ENCODE measurements around the gene ST6GALNAC4.

ST6GALNAC4 gene

GRCh38 chr9:127954831-127955293 lies 38.0 kb upstream of the ST6GALNAC4 start:
- Histone ChIP-seq H3K27ac (ENCODE audit: low read depth, low read length) (no peak overlapping the region), H3K9me3 (ENCODE audit: control insufficient read depth, insufficient read depth, low read length) (no peaks in the 10 kb centered on the region), H3K79me2 (ENCODE audit: control insufficient read depth, low read length) (peaks cover 98% of the 10 kb centered on the region), H3K4me2 (ENCODE audit: low read length) (no peak overlapping the region), H3K9me2 (replicated peaks; ENCODE audit: control insufficient read depth, low read length) (no peaks in the 10 kb centered on the region), H3K36me3 (ENCODE audit: control insufficient read depth, low read length) (peaks cover 52% of the 10 kb centered on the region), H3K4me1 (ENCODE audit: control insufficient read depth, low read length) (peaks cover 50% of the 10 kb centered on the region), H3K27me3 (ENCODE audit: control insufficient read depth, low read length) (no peaks in the 10 kb centered on the region), H4K20me1 (ENCODE audit: control insufficient read depth, insufficient read depth, low read depth, low read length) (peaks cover 18% of the 10 kb centered on the region), H3K4me3 (ENCODE audit: low read length) (no peak overlapping the region), H3F3A (ENCODE audit: control insufficient read depth, insufficient read depth) (no peaks in the 10 kb centered on the region)
- TF ChIP-seq, protein P1, sequence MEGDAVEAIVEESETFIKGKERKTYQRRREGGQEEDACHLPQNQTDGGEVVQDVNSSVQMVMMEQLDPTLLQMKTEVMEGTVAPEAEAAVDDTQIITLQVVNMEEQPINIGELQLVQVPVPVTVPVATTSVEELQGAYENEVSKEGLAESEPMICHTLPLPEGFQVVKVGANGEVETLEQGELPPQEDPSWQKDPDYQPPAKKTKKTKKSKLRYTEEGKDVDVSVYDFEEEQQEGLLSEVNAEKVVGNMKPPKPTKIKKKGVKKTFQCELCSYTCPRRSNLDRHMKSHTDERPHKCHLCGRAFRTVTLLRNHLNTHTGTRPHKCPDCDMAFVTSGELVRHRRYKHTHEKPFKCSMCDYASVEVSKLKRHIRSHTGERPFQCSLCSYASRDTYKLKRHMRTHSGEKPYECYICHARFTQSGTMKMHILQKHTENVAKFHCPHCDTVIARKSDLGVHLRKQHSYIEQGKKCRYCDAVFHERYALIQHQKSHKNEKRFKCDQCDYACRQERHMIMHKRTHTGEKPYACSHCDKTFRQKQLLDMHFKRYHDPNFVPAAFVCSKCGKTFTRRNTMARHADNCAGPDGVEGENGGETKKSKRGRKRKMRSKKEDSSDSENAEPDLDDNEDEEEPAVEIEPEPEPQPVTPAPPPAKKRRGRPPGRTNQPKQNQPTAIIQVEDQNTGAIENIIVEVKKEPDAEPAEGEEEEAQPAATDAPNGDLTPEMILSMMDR (IDR thresholded peaks at IDR 0.05; ENCODE audit: low read depth, low read length, poor library complexity, severe bottlenecking) = no peak
- no peak for TF ChIP-seq EZH2phosphoT487 (IDR thresholded peaks at IDR 0.05; ENCODE audit: borderline replicate concordance, low read length)

DNA sequence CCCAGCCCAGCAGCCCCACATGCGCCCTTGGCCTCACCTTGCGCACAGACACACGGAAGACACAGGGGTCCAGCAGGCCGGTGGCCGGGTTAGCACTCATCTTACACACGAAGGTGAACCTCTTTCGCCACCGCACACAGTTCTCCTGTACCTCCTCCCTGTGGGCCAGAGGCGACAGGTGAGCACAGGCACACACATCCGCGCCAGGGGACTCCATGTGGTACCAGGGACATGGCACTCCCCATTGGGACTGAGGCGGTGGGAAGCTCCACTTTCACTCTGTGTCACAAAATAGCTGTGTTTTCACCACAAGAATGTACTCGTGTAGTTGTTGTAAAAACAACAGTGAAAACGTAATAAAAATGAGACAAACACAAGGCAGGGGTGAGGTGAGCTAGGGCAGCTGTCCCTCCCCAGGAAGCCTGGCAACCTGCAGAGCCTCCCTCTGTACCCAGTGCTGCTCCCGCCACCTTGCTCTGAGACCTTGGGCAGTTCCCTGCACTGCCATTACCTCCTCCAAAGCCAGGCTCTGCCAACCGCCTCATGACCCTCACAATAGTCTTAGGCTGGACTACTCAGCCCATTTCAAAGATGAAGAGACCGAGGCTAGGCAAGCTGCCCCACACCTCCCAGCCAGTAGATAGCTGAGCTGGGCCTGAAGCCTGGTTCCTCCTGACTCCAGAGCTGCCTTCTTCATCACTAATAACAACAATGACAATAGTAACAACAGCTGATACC lies 37.1 kb upstream of the ST6GALNAC4 start:
- Histone ChIP-seq H3K4me2 (ENCODE audit: low read length) (no peak overlapping the region), H3K27ac (ENCODE audit: low read depth, low read length) (no peak overlapping the region)

DNA sequence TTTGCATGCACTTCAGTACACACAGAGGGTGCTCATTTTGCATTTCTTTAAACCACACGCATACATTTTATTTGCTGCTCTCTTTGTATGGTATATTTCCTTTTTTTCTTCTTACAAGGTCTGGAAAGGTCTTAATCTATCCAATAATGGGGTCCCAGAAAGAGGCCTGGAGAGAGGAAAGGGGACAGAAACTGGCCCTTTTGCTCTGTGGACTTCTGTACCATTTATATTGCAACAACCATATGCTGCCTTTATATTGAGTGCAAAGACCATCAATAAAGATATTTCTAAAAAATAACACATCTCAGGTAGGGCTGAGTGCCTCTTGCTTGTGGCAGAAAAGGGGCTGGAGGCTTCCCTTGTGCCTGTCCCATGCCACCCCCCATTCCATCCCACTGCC lies 36.3 kb upstream of the ST6GALNAC4 start:
- H3K4me1 ChIP-seq (ENCODE audit: control insufficient read depth, low read length) = peaks cover 47% of the 10 kb centered on the region
- no peak overlapping the region for H3K4me2 ChIP-seq (ENCODE audit: low read length)
- peaks cover 95% of the 10 kb centered on the region for H3K79me2 ChIP-seq (ENCODE audit: control insufficient read depth, low read length)
- TF ChIP-seq EZH2phosphoT487 (IDR thresholded peaks at IDR 0.05; ENCODE audit: borderline replicate concordance, low read length) = no peak
- TF ChIP-seq, protein P1 (IDR thresholded peaks at IDR 0.05; ENCODE audit: low read depth, low read length, poor library complexity, severe bottlenecking) = no peak
- no peaks in the 10 kb centered on the region for H3K27me3 ChIP-seq (ENCODE audit: control insufficient read depth, low read length)
- no peaks in the 10 kb centered on the region for H3K9me2 ChIP-seq (replicated peaks; ENCODE audit: control insufficient read depth, low read length)
- H3K27ac ChIP-seq (ENCODE audit: low read depth, low read length) = no peak overlapping the region
- no peaks in the 10 kb centered on the region for H3F3A ChIP-seq (ENCODE audit: control insufficient read depth, insufficient read depth)
- H3K4me3 ChIP-seq (ENCODE audit: low read length) = no peak overlapping the region
- no peaks in the 10 kb centered on the region for H3K9me3 ChIP-seq (ENCODE audit: control insufficient read depth, insufficient read depth, low read length)
- peaks cover 60% of the 10 kb centered on the region for H3K36me3 ChIP-seq (ENCODE audit: control insufficient read depth, low read length)
- H4K20me1 ChIP-seq (ENCODE audit: control insufficient read depth, insufficient read depth, low read depth, low read length) = peaks cover 18% of the 10 kb centered on the region

More for the DNA sequence above, 37.1 kb upstream of the ST6GALNAC4 start:
- H3F3A ChIP-seq (ENCODE audit: control insufficient read depth, insufficient read depth) = no peaks in the 10 kb centered on the region
- H3K4me3 ChIP-seq (ENCODE audit: low read length) = no peak overlapping the region
- no peaks in the 10 kb centered on the region for H3K9me3 ChIP-seq (ENCODE audit: control insufficient read depth, insufficient read depth, low read length)
- H3K9me2 ChIP-seq (replicated peaks; ENCODE audit: control insufficient read depth, low read length) = no peaks in the 10 kb centered on the region
- H3K79me2 ChIP-seq (ENCODE audit: control insufficient read depth, low read length) = peaks cover 96% of the 10 kb centered on the region
- TF ChIP-seq EZH2phosphoT487 (IDR thresholded peaks at IDR 0.05; ENCODE audit: borderline replicate concordance, low read length) = no peak
- TF ChIP-seq, protein P1 (IDR thresholded peaks at IDR 0.05; ENCODE audit: low read depth, low read length, poor library complexity, severe bottlenecking) = no peak
- peaks cover 18% of the 10 kb centered on the region for H4K20me1 ChIP-seq (ENCODE audit: control insufficient read depth, insufficient read depth, low read depth, low read length)
- peaks cover 47% of the 10 kb centered on the region for H3K4me1 ChIP-seq (ENCODE audit: control insufficient read depth, low read length)
- peaks cover 53% of the 10 kb centered on the region for H3K36me3 ChIP-seq (ENCODE audit: control insufficient read depth, low read length)
- no peaks in the 10 kb centered on the region for H3K27me3 ChIP-seq (ENCODE audit: control insufficient read depth, low read length)

Measured in DOHH2 (cell line).